Neutrophil (primary cell): ENCODE results near the gene ULK1.

Experiments used
- H3K27ac ChIP-seq: fragments of 200-600 bp; sonication (generic); 2 replicates; pipeline ENCODE4 v1.5.1; 2016; ENCODE audit warnings: mild to moderate bottlenecking, moderate library complexity
- H3K27me3 ChIP-seq: fragments of 200-600 bp; sonication (generic); 2 replicates; pipeline ENCODE4 v1.6.0; 2016; ENCODE audit warnings: mild to moderate bottlenecking
- H3K36me3 ChIP-seq: fragments of 200-600 bp; sonication (generic); 2 replicates; pipeline ENCODE4 v1.5.1; 2017
- H3K4me1 ChIP-seq, 2 experiments: fragments of 200-600 bp in 1 of 2; sonication (generic) in 1 of 2; 1 replicate in 1 of 2; 2 replicates in 1 of 2; pipeline versions ENCODE4 v1.5.1 to v1.6.1; 2013 to 2016; ENCODE audit warnings: low read depth in 1 of 2, low read length in 1 of 2, mild to moderate bottlenecking in 1 of 2, moderate library complexity in 1 of 2; ENCODE audit not compliant: control insufficient read depth in 1 of 2, insufficient read depth in 1 of 2
- H3K4me3 ChIP-seq, 2 experiments: fragments of 200-600 bp in 1 of 2; sonication (generic) in 1 of 2; 1 replicate in 1 of 2; 2 replicates in 1 of 2; pipeline ENCODE4 v1.5.1; 2013 to 2016; ENCODE audit warnings: low read depth in 1 of 2, low read length in 1 of 2, mild to moderate bottlenecking in 1 of 2, moderate library complexity in 1 of 2
- H3K9me3 ChIP-seq: fragments of 200-600 bp; sonication (generic); 2 replicates; pipeline ENCODE4 v1.5.1; 2016
- CTCF ChIP-seq: fragments of 200-600 bp; sonication (generic); IDR thresholded peaks from 2 replicates; pipeline ENCODE4 v1.5.1; 2016; ENCODE audit warnings: antibody characterized with exemption

ULK1 gene

GRCh38 chr12:131942671-131943070, 48.2 kb downstream of the ULK1 start:
- TF ChIP-seq CTCF: no peak
- Histone ChIP-seq H3K27ac (no peak overlapping the region), H3K4me3 (no peak overlapping the region), H3K27me3 (no peaks in the 10 kb centered on the region), H3K9me3 (no peaks in the 10 kb centered on the region), H3K4me1 (no peaks in the 10 kb centered on the region), H3K36me3 (peaks cover 19% of the 10 kb centered on the region)

GRCh38 chr12:131943389-131943788, 49.0 kb downstream of the ULK1 start:
- H3K36me3 ChIP-seq: peaks cover 19% of the 10 kb centered on the region
- no peak for TF ChIP-seq CTCF
- H3K27ac ChIP-seq: no peak overlapping the region
- no peaks in the 10 kb centered on the region for H3K4me1 ChIP-seq
- H3K4me3 ChIP-seq: no peak overlapping the region
- no peaks in the 10 kb centered on the region for H3K27me3 ChIP-seq
- H3K9me3 ChIP-seq: no peaks in the 10 kb centered on the region

- Histone ChIP-seq H3K27me3 (no peaks in the 10 kb centered on the region), H3K36me3 (peaks cover 19% of the 10 kb centered on the region), H3K4me1 (peaks cover 0 to under 1% of the 10 kb centered on the region in 2 experiments), H3K4me3 (no peak overlapping the region), H3K27ac (no peak overlapping the region), H3K9me3 (no peaks in the 10 kb centered on the region)
- no peak for TF ChIP-seq CTCF
These were observed 49.5 kb downstream of the ULK1 start for GRCh38 chr12:131943876-131944275.

GRCh38 chr12:131944601-131945251, 50.3 kb downstream of the ULK1 start:
- H3K36me3 ChIP-seq: peaks cover 15% of the 10 kb centered on the region
- no peak for TF ChIP-seq CTCF
- H3K27ac ChIP-seq: no peak overlapping the region
- H3K4me1 ChIP-seq: peaks cover 5 to 9% of the 10 kb centered on the region in 2 experiments
- H3K27me3 ChIP-seq: no peaks in the 10 kb centered on the region
- H3K4me3 ChIP-seq: no peak overlapping the region
- H3K9me3 ChIP-seq: no peaks in the 10 kb centered on the region

- no peak overlapping the region for H3K4me3 ChIP-seq
- no peak overlapping the region for H3K27ac ChIP-seq
These were observed 52.3 kb downstream of the ULK1 start for GRCh38 chr12:131946757-131947156.

More at GRCh38 chr12:131946757-131947156, 52.3 kb downstream of the ULK1 start:
- Histone ChIP-seq H3K36me3 (peaks cover 3% of the 10 kb centered on the region), H3K27me3 (no peaks in the 10 kb centered on the region), H3K9me3 (no peaks in the 10 kb centered on the region), H3K4me1 (peaks cover 18 to 23% of the 10 kb centered on the region in 2 experiments)
- TF ChIP-seq CTCF: no peak
